Ramos (cell line): ENCODE results near the gene CLCNKB.
"Not testable (repeated sequence)": the region's sequence is repeated elsewhere in the genome, so short reads cannot be mapped to it uniquely, and the experiment has no call there.

Experiments
- in situ Hi-C: fragments of 300-500 bp; cut with MboI; formaldehyde crosslinking; loops from one replicate; pipeline ENCODE4 v1.14.3; 2022; ENCODE audit warnings: low sequenced_read_pairs; ENCODE audit not compliant: unreplicated experiment

The CLCNKB gene

GRCh38 chr1:16014509-16015482 is 28.8 kb upstream of the CLCNKB start:
- in situ Hi-C loops: no loop called here

GRCh38 chr1:16015491-16015890 is 28.1 kb upstream of the CLCNKB start:
- in situ Hi-C loops: no loop called here

DNA sequence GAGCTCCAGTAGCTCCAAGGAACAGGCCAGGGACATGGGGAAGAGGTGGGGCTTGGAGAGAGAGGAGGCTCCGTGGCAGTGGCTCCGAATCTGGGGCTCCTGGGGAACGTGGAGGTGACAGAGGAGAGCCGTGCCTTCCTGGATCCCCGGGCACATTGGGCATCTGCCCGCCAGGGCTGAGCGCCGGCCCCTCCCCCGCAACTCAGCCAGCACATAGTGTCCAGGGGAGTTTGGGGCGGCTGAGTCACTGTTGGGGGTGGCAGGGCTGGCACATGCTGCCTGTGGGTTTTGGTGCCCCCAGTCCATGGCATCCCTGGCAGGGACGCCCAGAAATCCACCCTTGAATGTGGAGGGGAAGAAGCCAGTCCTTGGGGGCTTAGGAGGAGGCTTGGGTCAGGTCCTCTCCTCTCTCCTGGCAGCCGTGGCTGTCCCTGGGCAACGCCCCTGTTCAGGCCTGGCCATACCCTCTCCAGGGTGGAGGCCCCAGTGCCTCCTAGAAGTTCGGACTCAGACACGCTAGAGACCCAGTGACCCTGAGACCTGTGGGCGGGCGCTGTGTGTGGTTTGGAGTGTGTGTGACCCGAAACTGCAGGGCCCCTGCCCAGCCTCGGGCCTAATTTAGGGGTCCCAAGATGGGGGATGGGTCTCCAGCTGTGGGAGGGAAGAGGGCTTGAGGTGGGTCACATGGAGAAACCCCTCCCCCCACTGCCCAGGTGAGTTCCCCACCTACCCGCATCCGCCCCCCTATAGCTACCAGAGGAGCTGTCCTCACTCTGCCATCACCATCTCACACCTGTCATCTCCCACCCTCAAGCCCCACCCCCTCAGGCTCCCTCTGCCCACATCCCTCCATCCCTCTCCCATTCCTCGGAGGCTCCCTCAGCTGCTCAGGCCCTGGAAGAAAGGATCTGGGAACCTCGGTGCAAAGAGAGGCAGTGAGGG is 27.4 kb upstream of the CLCNKB start:
- in situ Hi-C loops: no loop called here

- in situ Hi-C loops: no loop called here
Measured at GRCh38 chr1:16017076-16017460, 26.5 kb upstream of the CLCNKB start.

DNA sequence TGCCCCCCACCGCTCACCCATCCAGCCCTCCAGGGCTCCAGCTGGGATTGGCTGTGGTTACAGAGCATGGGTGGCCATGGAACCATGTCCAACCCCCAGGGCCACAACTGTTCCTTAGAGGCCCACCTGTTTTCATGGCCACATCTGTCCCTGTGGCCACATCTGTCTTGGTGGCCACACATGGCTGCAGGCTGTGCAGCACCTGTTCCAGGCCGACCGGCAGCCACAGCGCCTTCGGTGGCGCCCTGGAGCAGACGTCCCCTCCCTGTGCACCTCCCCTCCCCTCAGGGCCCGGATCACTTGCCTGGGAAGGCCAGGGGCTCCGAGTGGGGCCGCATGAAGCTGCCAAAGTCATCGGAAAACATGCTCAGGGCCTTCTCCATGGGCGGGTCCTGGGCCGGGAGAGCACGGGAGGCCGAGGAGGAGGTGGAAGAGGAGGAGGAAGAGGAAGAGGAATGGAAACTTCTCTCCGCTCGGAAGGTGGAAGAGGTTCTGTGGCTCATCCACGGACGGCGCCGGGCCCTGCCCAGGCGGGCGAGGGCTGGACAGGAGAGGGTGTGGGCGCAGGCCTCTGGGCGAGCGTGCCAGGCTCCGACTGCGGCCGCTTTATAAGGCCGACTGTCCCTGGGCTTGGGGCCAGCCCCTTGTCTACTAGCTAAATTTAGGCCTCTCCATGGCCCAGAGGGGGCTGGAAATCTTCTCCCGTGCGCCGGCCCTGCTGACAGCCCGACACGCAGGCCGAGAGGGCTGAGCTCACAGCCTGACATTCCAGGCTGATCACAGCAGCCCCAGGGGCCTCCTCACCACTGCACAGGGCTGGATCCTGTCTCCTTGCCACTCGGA is 25.9 kb upstream of the CLCNKB start, which contains the start of gene HSPB7:
Gene HSPB7 (minus strand): TSS at position 583 of the 843 bp plus-strand sequence. CDS start 80 bp downstream, at position 503.
- in situ Hi-C loops: no loop called here

GRCh38 chr1:16018308-16018707 is 25.3 kb upstream of the CLCNKB start:
- in situ Hi-C loops: no loop called here

GRCh38 chr1:16018749-16019643 is 24.6 kb upstream of the CLCNKB start:
- in situ Hi-C loops: no loop called here

DNA sequence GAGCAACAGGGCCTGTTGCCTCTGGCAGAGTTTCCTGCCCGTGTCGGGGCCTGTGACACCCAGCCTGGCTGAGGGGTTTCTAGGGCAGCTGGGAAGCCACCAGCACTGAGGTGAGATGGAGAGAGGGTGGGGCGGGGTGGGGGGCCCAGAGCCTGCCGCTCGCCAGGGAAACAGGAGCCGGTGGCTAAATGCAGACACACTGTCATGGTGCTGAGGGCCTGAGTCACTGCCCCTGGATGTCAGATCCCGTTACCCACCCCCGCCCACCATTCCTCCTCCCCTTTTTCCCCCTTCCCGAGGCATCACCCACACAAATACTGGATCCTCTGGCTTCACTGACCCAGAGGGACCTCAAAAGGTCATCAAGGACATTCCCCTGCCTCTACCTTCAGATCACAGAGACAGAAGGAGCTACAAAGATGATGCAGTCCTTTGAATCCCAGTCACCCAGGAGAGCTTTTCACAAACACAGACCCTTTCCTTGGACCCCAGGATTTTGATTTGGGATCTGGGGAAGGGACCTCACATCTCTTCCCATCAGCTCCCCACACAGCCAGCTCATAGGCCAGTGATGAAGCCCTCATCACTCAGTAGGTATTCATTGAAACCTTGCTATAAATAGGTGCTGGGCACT is 23.8 kb upstream of the CLCNKB start:
- in situ Hi-C loops: no loop called here

GRCh38 chr1:16020325-16020724 is 23.3 kb upstream of the CLCNKB start:
- in situ Hi-C loops: no loop called here

DNA sequence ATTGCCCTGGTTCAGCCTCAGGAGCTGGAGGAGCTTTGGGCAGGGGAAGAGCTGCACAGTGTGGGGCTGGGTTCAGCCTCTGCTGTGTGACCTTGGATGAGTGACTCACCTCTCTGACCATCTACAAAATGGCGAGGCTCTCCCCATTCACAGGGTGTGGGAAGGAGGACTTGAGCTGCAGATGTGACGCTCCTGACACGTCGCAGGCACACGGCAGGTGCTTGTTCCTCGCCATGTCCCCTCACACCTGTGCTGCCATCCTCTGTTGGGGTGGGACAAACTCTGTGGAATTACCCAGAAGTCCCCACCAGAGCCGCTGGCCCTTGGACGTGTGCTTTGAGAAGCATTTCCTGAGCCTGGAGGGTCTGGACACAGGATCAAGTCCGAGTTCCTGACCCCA is 22.7 kb upstream of the CLCNKB start:
- in situ Hi-C loops: not testable (repeated sequence)

GRCh38 chr1:16021681-16022080 is 21.9 kb upstream of the CLCNKB start, which contains the start of gene CLCNKA:
Gene CLCNKA, plus strand, starts transcription at chr1:16022036. Its CDS starts 584 bp downstream, at chr1:16022620.
- in situ Hi-C loops: no loop called here

GRCh38 chr1:16022393-16022792 is 21.2 kb upstream of the CLCNKB start:
- in situ Hi-C loops: no loop called here

GRCh38 chr1:16023050-16023653 is 20.4 kb upstream of the CLCNKB start:
- in situ Hi-C loops: no loop called here

- in situ Hi-C loops: not testable (repeated sequence)
Measured at GRCh38 chr1:16026302-16026701, 17.3 kb upstream of the CLCNKB start.

- in situ Hi-C loops: no loop called here
Measured at GRCh38 chr1:16026723-16027484, 16.7 kb upstream of the CLCNKB start.

- in situ Hi-C loops: no loop called here
Measured at GRCh38 chr1:16028237-16029002, 15.2 kb upstream of the CLCNKB start.

GRCh38 chr1:16029003-16029268 is 14.6 kb upstream of the CLCNKB start:
- in situ Hi-C loops: not testable (repeated sequence)
